ENCODE results near the gene ADGRV1.

GRCh38 chr5:90876366-90876765 lies 317.8 kb downstream of the ADGRV1 start:
- TF ChIP-seq CTCF (IDR thresholded peaks at IDR 0.05; ENCODE audit: insufficient read depth, low read length) = no peak
- TF ChIP-seq POLR2AphosphoS5 (IDR thresholded peaks at IDR 0.05; ENCODE audit: low read depth) = no peak
- no peak for TF ChIP-seq REST (IDR thresholded peaks at IDR 0.05; ENCODE audit: insufficient replicate concordance, low read depth)
- TF ChIP-seq GABPA (IDR thresholded peaks at IDR 0.05; ENCODE audit: low read depth) = no peak
- no peak for TF ChIP-seq SPI1 (IDR thresholded peaks at IDR 0.05; ENCODE audit: borderline replicate concordance, low read depth)

Data from HL-60 (cell line).